Testis (tissue), 2 donors: ENCODE data around the gene AKT1.

Experiments used
- CTCF ChIP-seq, 3 experiments: fragments of 450-650 bp in 2 of 3; fragments of 200-600 bp in 1 of 3; sonication (generic) in 1 of 3; IDR thresholded peaks; one replicate each; pipeline ENCODE4 v1.5.1; 2016 to 2019; ENCODE audit warnings: antibody characterized with exemption in 3 of 3, mild to moderate bottlenecking in 2 of 3, moderate library complexity in 1 of 3
- POLR2A ChIP-seq: fragments of 450-650 bp; IDR thresholded peaks from one replicate; pipeline ENCODE4 v1.6.1; 2017; ENCODE audit warnings: antibody characterized with exemption, mild to moderate bottlenecking, moderate library complexity

DNA sequence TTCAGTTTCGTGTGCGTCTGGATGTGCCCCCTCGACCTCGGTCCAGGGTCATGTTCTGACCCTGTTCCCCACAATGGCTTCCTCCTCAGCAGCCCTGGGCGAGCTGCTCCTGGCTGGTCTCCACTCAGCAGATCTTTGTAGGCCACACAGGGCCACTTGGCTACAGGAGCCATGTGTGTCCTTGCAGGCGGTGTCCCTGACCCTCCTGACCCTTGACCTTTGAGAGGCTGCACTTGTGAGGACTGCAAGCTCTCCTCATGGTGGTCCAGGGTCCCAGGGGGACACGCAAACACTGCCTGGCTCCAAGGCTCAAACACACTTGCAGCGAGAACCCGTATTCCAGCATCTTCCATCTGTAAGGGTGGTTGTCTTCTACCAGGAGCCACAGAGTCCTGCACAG is 50.1 kb downstream of the AKT1 start:
- TF ChIP-seq CTCF (IDR thresholded peaks at IDR 0.05) (no peak), POLR2A (no peak)
